Osteoblast (primary cell): ENCODE measurements around the gene TTC28. TPM values are rescaled to one million over a fixed set of nuclear protein-coding genes. Genes with fewer than 3 reads are reported as not detected.
A peak's percentile ranks its signal among the peaks of the same experiment; 100 is the strongest.

Source experiments
- DNase-seq: peaks from one replicate; pipeline ENCODE4 v3.0.0; 2011; ENCODE audit warnings: low spot score, mixed read lengths; ENCODE audit not compliant: insufficient read length; ENCODE audit errors: missing footprints
- H2AFZ ChIP-seq: 2 replicates; pipeline ENCODE4 v1.6.0; 2011; ENCODE audit warnings: mild to moderate bottlenecking, low read length
- H3K27ac ChIP-seq: 2 replicates; pipeline ENCODE4 v1.5.1; 2011; ENCODE audit warnings: mild to moderate bottlenecking, low read depth, low read length, moderate library complexity
- H3K27me3 ChIP-seq: 2 replicates; pipeline ENCODE4 v1.6.0; 2012; ENCODE audit warnings: mild to moderate bottlenecking, control low read depth, inconsistent platforms, low read length, moderate library complexity; ENCODE audit not compliant: insufficient read depth
- H3K36me3 ChIP-seq: 2 replicates; pipeline ENCODE4 v1.5.1; 2011; ENCODE audit warnings: mild to moderate bottlenecking, low read length, control low read depth, moderate library complexity; ENCODE audit not compliant: insufficient read depth
- H3K4me1 ChIP-seq: 2 replicates; pipeline ENCODE4 v1.5.1; 2011; ENCODE audit warnings: mild to moderate bottlenecking, low read length, control low read depth, moderate library complexity; ENCODE audit not compliant: insufficient read depth
- H3K4me2 ChIP-seq: 2 replicates; pipeline ENCODE4 v1.6.0; 2011; ENCODE audit warnings: mild to moderate bottlenecking, low read length; ENCODE audit not compliant: insufficient read depth
- H3K4me3 ChIP-seq: fragments of 200-600 bp; sonication (generic); 3 replicates; pipeline ENCODE4 v1.5.1; 2012; ENCODE audit warnings: mild to moderate bottlenecking, low read length, inconsistent platforms; ENCODE audit not compliant: insufficient read depth
- H3K79me2 ChIP-seq: 2 replicates; pipeline ENCODE4 v1.6.0; 2012; ENCODE audit warnings: mild to moderate bottlenecking, low read length, control low read depth, inconsistent platforms; ENCODE audit not compliant: insufficient read depth
- H3K9me3 ChIP-seq: 2 replicates; pipeline ENCODE4 v1.5.1; 2011; ENCODE audit warnings: low read depth, low read length, control low read depth
- H4K20me1 ChIP-seq: 2 replicates; pipeline ENCODE4 v1.6.0; 2012; ENCODE audit warnings: mild to moderate bottlenecking, low read length, control low read depth; ENCODE audit not compliant: insufficient read depth
- CTCF ChIP-seq: IDR thresholded peaks from 2 replicates; pipeline ENCODE4 v1.5.1; 2011; ENCODE audit warnings: mild to moderate bottlenecking, low read depth, low read length, moderate library complexity; ENCODE audit errors: extremely low read depth
- total RNA-seq: library from RNA; depleted of rRNA; stranded (reverse); fragments of >200 nt; gene quantifications from 2 replicates; pipeline ENCODE4 v1.2.3, GENCODE V29; 2012

The TTC28 gene
- total RNA-seq, 1 donor: 48.1 TPM

GRCh38 chr22:28004021-28004420 is 675.6 kb downstream of the TTC28 start:
- no peak for TF ChIP-seq CTCF

DNA sequence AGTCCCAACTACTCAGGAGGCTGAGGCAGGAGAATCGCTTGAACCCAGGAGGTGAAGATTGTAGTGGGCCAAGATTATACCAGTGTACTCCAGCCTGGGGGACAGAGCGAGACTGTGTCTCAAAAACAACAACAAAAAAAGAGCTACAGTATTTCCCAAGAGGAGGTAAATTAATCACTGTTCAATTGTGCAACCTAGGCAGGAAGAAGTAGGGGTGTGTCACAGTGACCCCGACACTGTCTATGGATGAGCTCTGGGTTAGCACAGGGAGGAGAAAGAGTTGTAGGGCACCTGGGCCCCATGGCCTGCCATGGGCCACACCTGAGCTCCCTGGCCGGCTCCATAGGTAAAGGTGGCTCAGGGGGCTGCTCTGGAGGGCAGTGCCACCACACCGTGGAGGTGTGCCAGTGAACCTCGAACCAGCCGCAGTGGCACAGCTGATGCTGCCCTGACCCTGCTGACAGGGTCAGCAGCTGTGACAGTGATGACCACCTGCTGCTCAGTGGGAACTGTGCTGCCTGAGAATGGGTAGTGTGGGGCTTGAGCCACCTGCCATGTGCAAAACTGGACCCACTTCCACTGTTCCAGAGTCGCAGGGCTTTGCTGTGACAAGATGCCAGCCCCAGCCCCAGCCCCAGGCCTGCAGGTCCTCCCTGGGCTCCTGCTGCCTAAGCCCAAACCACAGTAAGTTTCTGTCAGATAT is 676.6 kb downstream of the TTC28 start:
- peaks cover 4% of the 10 kb centered on the region for H4K20me1 ChIP-seq
- H2AFZ ChIP-seq: no peak overlapping the region
- peak; percentile 57 for DNase-seq
- no peak overlapping the region for H3K27ac ChIP-seq
- H3K36me3 ChIP-seq: no peaks in the 10 kb centered on the region
- TF ChIP-seq CTCF: no peak
- no peaks in the 10 kb centered on the region for H3K27me3 ChIP-seq
- H3K4me3 ChIP-seq: no peak overlapping the region
- peaks cover 15% of the 10 kb centered on the region for H3K4me1 ChIP-seq
- H3K4me2 ChIP-seq: no peak overlapping the region
- H3K79me2 ChIP-seq: no peaks in the 10 kb centered on the region
- H3K9me3 ChIP-seq: no peaks in the 10 kb centered on the region

More at GRCh38 chr22:28004021-28004420, 675.6 kb downstream of the TTC28 start:
- Histone ChIP-seq H3K4me2 (no peak overlapping the region), H3K27ac (no peak overlapping the region), H3K36me3 (no peaks in the 10 kb centered on the region), H3K27me3 (no peaks in the 10 kb centered on the region), H4K20me1 (peaks cover 3% of the 10 kb centered on the region), H3K4me1 (peaks cover 15% of the 10 kb centered on the region), H3K4me3 (no peak overlapping the region), H3K9me3 (no peaks in the 10 kb centered on the region), H2AFZ (no peak overlapping the region), H3K79me2 (no peaks in the 10 kb centered on the region)
- DNase-seq: no peak

GRCh38 chr22:28002181-28002700 is 677.4 kb downstream of the TTC28 start:
- peaks cover 6% of the 10 kb centered on the region for H4K20me1 ChIP-seq
- no peak overlapping the region for H3K4me2 ChIP-seq
- peaks cover 22% of the 10 kb centered on the region for H3K4me1 ChIP-seq
- peak; percentile 87 for DNase-seq
- no peaks in the 10 kb centered on the region for H3K79me2 ChIP-seq
- no peak overlapping the region for H2AFZ ChIP-seq
- no peak for TF ChIP-seq CTCF
- H3K27ac ChIP-seq: no peak overlapping the region
- no peaks in the 10 kb centered on the region for H3K27me3 ChIP-seq
- no peaks in the 10 kb centered on the region for H3K36me3 ChIP-seq
- H3K9me3 ChIP-seq: no peaks in the 10 kb centered on the region
- no peak overlapping the region for H3K4me3 ChIP-seq

- no peaks in the 10 kb centered on the region for H3K9me3 ChIP-seq
- no peak overlapping the region for H3K4me3 ChIP-seq
- no peak overlapping the region for H3K27ac ChIP-seq
- no peaks in the 10 kb centered on the region for H3K27me3 ChIP-seq
- no peak for TF ChIP-seq CTCF
- H2AFZ ChIP-seq: no peak overlapping the region
- peak; percentile 49 for DNase-seq
- H3K4me2 ChIP-seq: no peak overlapping the region
- peaks cover 6% of the 10 kb centered on the region for H4K20me1 ChIP-seq
- no peaks in the 10 kb centered on the region for H3K79me2 ChIP-seq
- peaks cover 26% of the 10 kb centered on the region for H3K4me1 ChIP-seq
- no peaks in the 10 kb centered on the region for H3K36me3 ChIP-seq
Measured at GRCh38 chr22:28001171-28001835, 678.3 kb downstream of the TTC28 start.
